Measurements from ENCODE around the gene CPEB2.
"Not testable (repeated sequence)": the region's sequence is repeated elsewhere in the genome, so short reads cannot be mapped to it uniquely, and the experiment has no call there.

Gene CPEB2

GRCh38 chr4:15063341-15063740 lies 61.1 kb downstream of the CPEB2 start:
- no peak for DNase-seq

- no peak for DNase-seq
These were observed 63.2 kb downstream of the CPEB2 start for GRCh38 chr4:15065516-15065915.

- DNase-seq, result no peak
These were observed 63.9 kb downstream of the CPEB2 start for GRCh38 chr4:15066140-15066539.

- DNase-seq, result no peak
These were observed 66.0 kb downstream of the CPEB2 start for GRCh38 chr4:15068298-15068697.

GRCh38 chr4:15075875-15076274 lies 73.6 kb downstream of the CPEB2 start:
- DNase-seq, result no peak

GRCh38 chr4:15077969-15078368 lies 75.7 kb downstream of the CPEB2 start:
- peak; percentile 25 to 57 (median 56) for DNase-seq

- DNase-seq, result peak in 2 of 3 donors; percentile 52 to 60
These were observed 76.7 kb downstream of the CPEB2 start for GRCh38 chr4:15078682-15079642.

GRCh38 chr4:15084780-15085179 lies 82.5 kb downstream of the CPEB2 start:
- no peak for DNase-seq

- not testable (repeated sequence) for DNase-seq
These were observed 83.5 kb downstream of the CPEB2 start for GRCh38 chr4:15085762-15086161.

- DNase-seq, result not testable (repeated sequence)
These were observed 84.0 kb downstream of the CPEB2 start for GRCh38 chr4:15086259-15086658.

- DNase-seq, result no peak
These were observed 86.2 kb downstream of the CPEB2 start for GRCh38 chr4:15088394-15089035.

- DNase-seq, result no peak
These were observed 87.7 kb downstream of the CPEB2 start for GRCh38 chr4:15089979-15090378.

- no peak for DNase-seq
These were observed 98.1 kb downstream of the CPEB2 start for GRCh38 chr4:15100380-15100779.

GRCh38 chr4:15100994-15101695 lies 98.9 kb downstream of the CPEB2 start:
- DNase-seq, result no peak

- no peak for DNase-seq
These were observed 102.5 kb downstream of the CPEB2 start for GRCh38 chr4:15104825-15105224.

- DNase-seq, result no peak
These were observed 104.1 kb downstream of the CPEB2 start for GRCh38 chr4:15106399-15106798.

GRCh38 chr4:15109600-15109999 lies 107.3 kb downstream of the CPEB2 start:
- DNase-seq, result no peak

- DNase-seq, result no peak
These were observed 107.9 kb downstream of the CPEB2 start for GRCh38 chr4:15110120-15110571.

GRCh38 chr4:15116509-15117079 lies 114.3 kb downstream of the CPEB2 start:
- no peak for DNase-seq

GRCh38 chr4:15117270-15117946 lies 115.1 kb downstream of the CPEB2 start:
- no peak for DNase-seq

GRCh38 chr4:15118292-15118691 lies 116.0 kb downstream of the CPEB2 start:
- DNase-seq, result no peak
